ENCODE data around the gene CRLF2.
"Not testable (repeated sequence)": the region's sequence is repeated elsewhere in the genome, so short reads cannot be mapped to it uniquely, and the experiment has no call there.

The CRLF2 gene

GRCh38 chrX:1163231-1163630 is 49.2 kb downstream of the CRLF2 start:
- TF ChIP-seq CTCF (IDR thresholded peaks at IDR 0.05; ENCODE audit: borderline replicate concordance, insufficient read depth, low read depth, low read length), result no peak
- H3K4me3 ChIP-seq (ENCODE audit: low read depth, low read length), result no peak overlapping the region

- no peak for TF ChIP-seq CTCF (IDR thresholded peaks at IDR 0.05; ENCODE audit: borderline replicate concordance, insufficient read depth, low read depth, low read length)
- no peak overlapping the region for H3K4me3 ChIP-seq (ENCODE audit: low read depth, low read length)
Observed at GRCh38 chrX:1162119-1162916, 50.1 kb downstream of the CRLF2 start.

- H3K4me3 ChIP-seq (ENCODE audit: low read depth, low read length), result no peak overlapping the region
- TF ChIP-seq CTCF (IDR thresholded peaks at IDR 0.05; ENCODE audit: borderline replicate concordance, insufficient read depth, low read depth, low read length), result no peak
Observed at GRCh38 chrX:1159548-1159947, 52.9 kb downstream of the CRLF2 start.

DNA sequence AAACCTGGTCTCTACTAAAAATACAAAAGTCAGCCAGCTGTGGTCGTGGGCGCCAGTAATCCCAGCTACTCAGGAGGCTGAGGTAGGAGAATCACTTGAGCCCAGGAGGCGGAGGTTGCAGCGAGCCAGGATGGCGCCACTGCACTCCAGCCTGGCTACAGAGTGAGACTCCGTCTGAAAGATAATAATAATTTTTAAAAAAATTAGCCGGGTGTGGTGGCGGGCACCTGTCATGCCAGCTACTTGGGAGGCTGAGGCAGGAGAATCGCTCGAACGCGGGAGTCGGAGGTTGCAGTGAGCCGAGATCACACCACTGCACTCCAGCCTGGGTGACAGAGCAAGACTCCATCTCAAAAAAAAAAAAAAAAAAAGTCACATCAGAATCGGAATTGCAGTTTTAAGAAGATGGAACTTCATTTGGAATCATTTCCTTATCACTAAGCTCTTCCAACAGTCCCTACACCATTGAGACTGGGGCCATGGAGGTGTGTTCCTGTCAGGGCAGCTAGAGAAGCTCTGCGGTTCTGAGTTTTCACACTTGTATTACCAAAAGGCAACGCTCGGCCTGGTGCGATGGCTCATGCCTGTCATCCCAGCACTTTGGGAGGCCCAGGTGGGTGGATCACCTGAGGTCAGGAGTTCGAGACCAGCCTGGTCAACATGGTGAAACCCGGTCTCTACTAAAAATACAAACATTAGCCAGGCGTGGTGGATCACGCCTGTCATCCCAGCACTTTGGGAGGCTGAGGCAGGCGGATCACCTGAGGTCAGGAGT is 55.6 kb downstream of the CRLF2 start:
- H3K4me3 ChIP-seq (ENCODE audit: low read depth, low read length), result not testable (repeated sequence)

GRCh38 chrX:1153940-1154339 is 58.5 kb downstream of the CRLF2 start:
- TF ChIP-seq CTCF (IDR thresholded peaks at IDR 0.05; ENCODE audit: borderline replicate concordance, insufficient read depth, low read depth, low read length), result no peak

DNA sequence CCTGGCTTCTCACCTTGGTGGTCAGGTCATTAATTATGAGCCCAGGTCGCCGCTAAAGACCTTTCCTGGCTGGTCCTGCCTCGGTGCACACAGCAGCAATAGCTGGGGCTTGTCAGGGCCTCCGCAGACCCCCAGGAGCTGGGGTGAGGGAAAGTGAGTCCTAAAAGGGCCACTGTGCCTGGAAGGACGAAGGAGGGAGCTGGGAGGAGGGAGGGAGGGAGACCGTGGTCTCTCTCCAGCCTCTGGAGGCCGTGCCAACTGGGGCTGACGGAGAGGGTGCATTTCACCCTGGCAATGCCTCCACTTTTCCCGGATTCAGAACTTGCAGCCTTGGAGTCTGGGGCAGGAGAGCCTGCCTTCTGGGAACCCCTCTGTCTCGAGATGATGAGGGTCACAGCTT is 60.4 kb downstream of the CRLF2 start:
- TF ChIP-seq CTCF (IDR thresholded peaks at IDR 0.05; ENCODE audit: borderline replicate concordance, insufficient read depth, low read depth, low read length), result no peak
- no peak overlapping the region for H3K4me3 ChIP-seq (ENCODE audit: low read depth, low read length)

More at GRCh38 chrX:1153940-1154339, 58.5 kb downstream of the CRLF2 start:
- H3K4me3 ChIP-seq (ENCODE audit: low read depth, low read length), result no peak overlapping the region

DNA sequence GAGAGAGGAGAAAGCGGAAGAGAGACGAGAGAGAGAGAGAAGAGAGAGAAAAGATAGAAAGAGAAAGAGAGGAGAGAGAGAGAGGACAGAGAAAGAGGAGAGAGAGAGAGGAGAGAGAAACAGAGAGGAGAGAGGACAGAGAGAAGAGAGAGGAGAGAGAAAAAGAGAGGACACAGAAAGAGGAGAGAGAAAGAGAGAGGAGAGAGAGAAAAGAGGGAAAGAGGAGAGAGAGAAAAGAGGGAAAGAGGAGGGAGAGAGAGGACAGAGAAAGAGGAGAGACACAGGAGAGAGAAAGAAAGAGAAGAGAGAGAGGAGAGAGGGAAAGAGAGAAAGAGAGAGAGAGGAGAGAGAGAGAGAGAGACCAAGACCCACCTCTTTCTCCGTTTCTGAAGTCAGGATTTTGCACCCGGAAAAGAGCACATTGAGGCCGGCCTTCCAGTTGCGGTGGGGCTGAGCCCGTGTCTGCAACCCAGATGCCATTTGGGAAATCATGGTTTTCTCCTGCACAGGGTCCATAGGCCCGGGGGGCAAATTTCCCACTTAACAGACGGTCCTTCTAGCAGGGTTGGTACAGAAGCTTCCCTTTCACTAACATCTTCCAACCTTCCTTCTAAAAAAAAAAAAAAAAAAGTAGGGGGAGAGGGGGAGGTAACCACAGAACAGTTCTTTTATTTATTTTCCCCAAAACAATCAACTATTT is 60.9 kb downstream of the CRLF2 start:
- TF ChIP-seq CTCF (IDR thresholded peaks at IDR 0.05; ENCODE audit: borderline replicate concordance, insufficient read depth, low read depth, low read length), result no peak
- no peak overlapping the region for H3K4me3 ChIP-seq (ENCODE audit: low read depth, low read length)

Data from GM12875 (cell line).